GM18498 (cell line): ENCODE results near the gene PGBD4.
"Not testable (repeated sequence)": the region's sequence is repeated elsewhere in the genome, so short reads cannot be mapped to it uniquely, and the experiment has no call there.

ENCODE experiments used
- ATAC-seq: cut with Tn5 transposase; IDR thresholded peaks from one replicate; pipeline ENCODE4 v1.9.1; 2021; ENCODE audit warnings: mild to moderate bottlenecking, moderate library complexity; ENCODE audit not compliant: unreplicated experiment

The PGBD4 gene

GRCh38 chr15:34111488-34111887 is 9.6 kb downstream of the PGBD4 start:
- no peak for ATAC-seq

DNA sequence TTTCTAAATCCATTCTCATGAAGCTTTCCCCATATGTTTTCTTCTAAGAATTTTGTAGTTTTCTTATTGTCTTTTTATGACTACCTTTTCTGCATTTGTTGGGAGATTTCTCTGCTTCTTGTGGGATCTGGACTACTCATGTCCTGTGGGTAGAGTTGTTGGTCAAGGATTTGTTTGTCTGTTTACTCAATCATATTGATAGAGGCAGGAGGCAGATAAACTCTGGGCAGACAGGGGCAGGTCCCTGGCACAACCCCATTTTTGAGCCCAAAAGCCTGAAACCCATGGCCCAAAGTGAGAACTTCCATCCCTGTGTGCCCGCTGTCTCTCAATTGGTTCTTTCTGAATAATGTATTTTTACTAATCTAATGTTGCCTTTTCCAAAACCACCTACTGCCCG is 12.3 kb downstream of the PGBD4 start:
- ATAC-seq, result no peak

DNA sequence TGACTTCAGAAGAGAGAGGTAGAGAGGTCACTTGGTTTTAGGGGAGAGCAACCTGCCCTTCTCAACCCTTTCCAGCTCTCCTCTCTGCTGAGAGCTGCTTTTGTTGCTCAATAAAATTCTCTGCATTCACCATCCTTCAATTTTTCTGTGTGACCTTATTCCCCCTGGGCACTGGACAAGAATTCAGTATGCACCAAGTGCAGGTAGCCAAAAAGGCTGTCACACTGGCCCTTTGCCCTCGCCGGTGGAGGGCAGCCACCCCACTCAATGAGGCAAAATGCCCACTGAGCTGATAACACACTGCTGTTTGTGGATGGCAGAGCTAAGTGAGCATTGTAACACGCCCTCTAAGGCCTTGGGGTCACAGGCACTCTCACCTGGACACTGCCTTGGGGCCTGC is 12.9 kb downstream of the PGBD4 start:
- no peak for ATAC-seq

DNA sequence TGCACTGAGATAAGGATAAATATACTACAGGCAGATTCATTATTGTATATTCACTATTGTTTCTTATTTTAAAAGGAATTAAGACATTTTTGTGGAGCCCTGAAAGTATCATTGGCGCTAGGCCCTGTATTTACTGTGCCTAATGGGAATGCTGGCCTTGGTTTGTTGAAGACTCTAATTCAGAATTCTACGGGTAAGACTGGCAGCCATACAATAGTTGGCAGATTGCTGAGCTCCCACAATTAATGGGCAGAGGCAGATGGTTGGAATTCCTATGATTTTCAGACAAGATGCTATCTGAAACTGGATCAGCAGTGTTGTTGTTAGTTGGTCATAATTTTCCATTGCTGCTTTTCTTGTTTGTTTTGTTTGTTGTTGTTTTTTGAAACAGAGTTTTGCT is 14.7 kb downstream of the PGBD4 start:
- ATAC-seq, result no peak

- no peak for ATAC-seq
Observed at GRCh38 chr15:34119291-34119690, 17.4 kb downstream of the PGBD4 start.

- not testable (repeated sequence) for ATAC-seq
Observed at GRCh38 chr15:34120420-34120819, 18.5 kb downstream of the PGBD4 start.

- not testable (repeated sequence) for ATAC-seq
Observed at GRCh38 chr15:34121786-34122185, 19.9 kb downstream of the PGBD4 start.

DNA sequence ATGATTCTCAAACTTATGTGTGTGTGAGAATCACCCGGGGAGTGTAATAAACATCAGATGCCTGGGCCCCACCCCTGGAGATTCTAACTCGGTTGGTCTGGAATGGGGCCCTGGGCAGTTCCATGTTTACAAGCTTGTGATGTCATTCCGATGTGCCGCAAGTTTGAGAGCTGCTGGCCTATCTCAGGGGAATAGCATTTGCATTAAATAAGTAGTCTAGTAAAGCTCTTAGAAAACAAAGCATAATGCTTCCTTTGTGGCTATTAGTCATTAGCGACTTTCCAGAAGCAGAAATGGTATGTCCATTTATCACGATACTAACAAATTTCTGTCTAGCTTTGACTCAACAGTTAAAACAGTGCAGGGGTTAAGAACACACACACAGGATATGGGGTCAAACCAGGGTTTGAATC is 20.9 kb downstream of the PGBD4 start:
- ATAC-seq, result no peak

DNA sequence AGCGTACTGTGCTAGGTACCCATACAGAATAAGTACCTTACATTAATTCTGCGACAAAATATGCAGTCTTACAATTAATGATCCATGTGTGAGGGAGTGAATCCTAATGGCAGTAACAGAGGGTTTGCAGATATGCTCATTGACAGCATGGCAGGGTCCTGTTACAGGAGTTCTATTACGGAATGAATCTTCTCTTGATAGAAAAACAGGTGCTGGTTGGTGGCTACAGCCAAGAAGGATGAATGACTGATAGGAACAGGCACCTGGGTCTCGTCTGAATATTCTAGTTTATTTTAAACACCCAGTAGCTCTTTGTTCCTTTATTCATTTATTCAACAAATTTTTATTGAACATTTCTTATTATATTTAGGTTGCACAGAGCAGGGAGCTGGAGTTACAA is 22.8 kb downstream of the PGBD4 start:
- ATAC-seq, result no peak

DNA sequence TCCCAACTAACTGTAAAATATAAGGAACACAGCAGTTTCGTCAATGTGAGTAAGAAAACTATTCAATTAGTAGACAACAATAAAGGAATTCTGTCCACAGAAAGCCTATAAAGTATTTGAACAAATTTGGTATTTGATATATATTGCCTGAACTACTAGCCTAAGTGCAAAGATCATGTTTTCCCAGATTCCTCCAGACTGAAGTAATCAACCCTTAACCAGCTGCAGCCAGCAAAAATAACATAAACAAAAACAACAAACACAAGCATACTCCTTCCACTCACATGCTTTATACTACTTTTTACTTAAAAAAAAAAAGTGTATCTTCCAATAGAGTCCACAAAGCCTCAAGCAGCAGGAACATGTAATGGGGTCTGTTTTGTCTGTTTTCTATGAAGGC is 24.1 kb downstream of the PGBD4 start:
- ATAC-seq, result no peak

- no peak for ATAC-seq
Observed at GRCh38 chr15:34126522-34126921, 24.6 kb downstream of the PGBD4 start.

GRCh38 chr15:34128898-34129297 is 27.0 kb downstream of the PGBD4 start:
- ATAC-seq, result no peak

- no peak for ATAC-seq
Observed at GRCh38 chr15:34132881-34133280, 31.0 kb downstream of the PGBD4 start.

- ATAC-seq, result no peak
Observed at GRCh38 chr15:34133511-34133910, 31.6 kb downstream of the PGBD4 start.

- ATAC-seq, result no peak
Observed at GRCh38 chr15:34147371-34148140, 45.7 kb downstream of the PGBD4 start.

DNA sequence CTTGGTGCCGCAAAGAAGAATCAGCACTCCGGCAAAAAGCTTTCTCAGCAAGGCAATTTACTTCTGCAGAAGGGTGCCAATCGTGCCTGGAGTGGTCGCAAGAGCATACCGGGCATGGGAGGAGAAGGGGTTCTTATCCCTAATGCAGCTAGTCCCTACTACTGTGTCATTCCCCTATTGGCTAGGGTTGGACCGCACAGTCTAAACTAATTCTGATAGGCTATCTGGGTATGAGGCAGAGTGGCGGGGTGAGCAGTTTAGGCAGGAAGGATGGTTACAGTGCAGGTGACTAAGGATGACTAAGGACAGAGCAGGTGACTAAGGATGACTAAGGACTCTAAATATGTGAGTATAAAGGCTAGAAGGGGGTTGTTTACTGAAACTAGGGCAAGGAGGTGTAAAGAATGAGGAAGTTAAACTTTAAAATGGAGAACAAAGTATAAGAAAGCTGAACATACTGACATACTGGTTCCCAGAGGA is 52.9 kb downstream of the PGBD4 start:
- no peak for ATAC-seq

GRCh38 chr15:34155859-34156258 is 54.0 kb downstream of the PGBD4 start:
- no peak for ATAC-seq
